Upper lobe of left lung (tissue), 4 donors: ENCODE measurements around the gene ITPR1.

Source experiments
- EP300 ChIP-seq, 4 donors: sonication (generic); formaldehyde crosslinking; IDR thresholded peaks; one replicate each; pipeline ENCODE4 v1.5.1; 2017; ENCODE audit warnings: antibody characterized with exemption in 4 of 4, control low read depth in 2 of 4
- POLR2A ChIP-seq, 4 donors: fragments of 450-650 bp; IDR thresholded peaks; one replicate each; pipeline ENCODE4 v1.5.1; 2016 to 2017; ENCODE audit warnings: antibody characterized with exemption in 4 of 4, mild to moderate bottlenecking in 2 of 4
- POLR2AphosphoS5 ChIP-seq, 2 donors: sonication (generic); formaldehyde crosslinking; IDR thresholded peaks; one replicate each; pipeline ENCODE4 v1.5.1; 2017; ENCODE audit warnings: antibody characterized with exemption in 2 of 2
- TF ChIP-seq, protein P1 (sequence below), 6 experiments: fragments of 450-650 bp in 4 of 6; fragments of 200-600 bp in 2 of 6; sonication (generic) in 2 of 6; IDR thresholded peaks; one replicate each; pipeline ENCODE4 v1.5.1; 2016 to 2019; ENCODE audit warnings: antibody characterized with exemption in 6 of 6

DNA sequence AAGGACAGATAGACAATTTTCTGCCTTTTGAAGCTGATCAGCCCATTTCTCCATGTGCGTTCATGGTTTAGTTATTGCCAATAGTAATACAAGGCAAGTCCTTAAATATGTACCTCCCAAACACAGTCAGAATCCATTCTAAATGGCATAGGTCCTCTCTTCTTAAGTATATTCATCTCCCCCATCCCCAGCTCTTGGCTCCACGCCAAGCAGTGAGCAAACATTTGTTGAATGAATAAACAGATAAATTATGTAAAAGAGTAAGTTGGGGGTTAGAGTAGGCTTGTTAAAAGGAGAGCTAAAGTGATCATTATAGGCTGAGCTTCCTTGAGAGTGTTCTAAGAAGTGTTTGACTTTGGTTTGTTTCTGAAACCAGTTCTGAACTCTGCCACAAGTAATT, 241.3 kb downstream of the ITPR1 start:
- TF ChIP-seq, protein P1, sequence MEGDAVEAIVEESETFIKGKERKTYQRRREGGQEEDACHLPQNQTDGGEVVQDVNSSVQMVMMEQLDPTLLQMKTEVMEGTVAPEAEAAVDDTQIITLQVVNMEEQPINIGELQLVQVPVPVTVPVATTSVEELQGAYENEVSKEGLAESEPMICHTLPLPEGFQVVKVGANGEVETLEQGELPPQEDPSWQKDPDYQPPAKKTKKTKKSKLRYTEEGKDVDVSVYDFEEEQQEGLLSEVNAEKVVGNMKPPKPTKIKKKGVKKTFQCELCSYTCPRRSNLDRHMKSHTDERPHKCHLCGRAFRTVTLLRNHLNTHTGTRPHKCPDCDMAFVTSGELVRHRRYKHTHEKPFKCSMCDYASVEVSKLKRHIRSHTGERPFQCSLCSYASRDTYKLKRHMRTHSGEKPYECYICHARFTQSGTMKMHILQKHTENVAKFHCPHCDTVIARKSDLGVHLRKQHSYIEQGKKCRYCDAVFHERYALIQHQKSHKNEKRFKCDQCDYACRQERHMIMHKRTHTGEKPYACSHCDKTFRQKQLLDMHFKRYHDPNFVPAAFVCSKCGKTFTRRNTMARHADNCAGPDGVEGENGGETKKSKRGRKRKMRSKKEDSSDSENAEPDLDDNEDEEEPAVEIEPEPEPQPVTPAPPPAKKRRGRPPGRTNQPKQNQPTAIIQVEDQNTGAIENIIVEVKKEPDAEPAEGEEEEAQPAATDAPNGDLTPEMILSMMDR (IDR thresholded peaks at IDR 0.05), result no peak
- TF ChIP-seq POLR2AphosphoS5 (IDR thresholded peaks at IDR 0.05) (no peak), POLR2A (IDR thresholded peaks at IDR 0.05) (no peak), EP300 (IDR thresholded peaks at IDR 0.05) (no peak)
